Measurements from ENCODE around the gene MED22.
A peak's percentile ranks its signal among the peaks of the same experiment; 100 is the strongest.

- no peak for TF ChIP-seq CTCF (IDR thresholded peaks at IDR 0.05; ENCODE audit: insufficient read depth, low read length)
- TF ChIP-seq GABPA (IDR thresholded peaks at IDR 0.05; ENCODE audit: low read depth) = no peak
- no peak for TF ChIP-seq REST (IDR thresholded peaks at IDR 0.05; ENCODE audit: insufficient replicate concordance, low read depth)
- TF ChIP-seq POLR2AphosphoS5 (IDR thresholded peaks at IDR 0.05; ENCODE audit: low read depth) = peak; percentile 28; the same call in 1 of the 2 replicates
These were observed 2.2 kb upstream of the MED22 start for GRCh38 chr9:133349965-133350616.

All from HL-60 (cell line).